Measurements from ENCODE around the gene TREH.
"Not testable (repeated sequence)": the region's sequence is repeated elsewhere in the genome, so short reads cannot be mapped to it uniquely, and the experiment has no call there.

Gene TREH

GRCh38 chr11:118615282-118615975, 64.0 kb downstream of the TREH start:
- DNase-seq: no peak

GRCh38 chr11:118614511-118614910, 64.9 kb downstream of the TREH start:
- DNase-seq: no peak

GRCh38 chr11:118612378-118612777, 67.1 kb downstream of the TREH start:
- no peak for DNase-seq

- DNase-seq: not testable (repeated sequence)
These were observed 68.0 kb downstream of the TREH start for GRCh38 chr11:118611433-118611795.

- DNase-seq: peak in 37 of 58 donors; percentile 19 to 85 (median 51)
These were observed 68.5 kb downstream of the TREH start for GRCh38 chr11:118610773-118611432.

- no peak for DNase-seq
These were observed 69.2 kb downstream of the TREH start for GRCh38 chr11:118610225-118610772.

GRCh38 chr11:118609380-118610224, 69.8 kb downstream of the TREH start:
- DNase-seq: peak in 46 of 58 donors; percentile 33 to 89 (median 66)

GRCh38 chr11:118608360-118609227, 70.9 kb downstream of the TREH start:
- peak in 44 of 58 donors; percentile 31 to 87 (median 51) for DNase-seq

GRCh38 chr11:118607401-118608359, 71.8 kb downstream of the TREH start, which contains the start of gene PHLDB1:
Gene PHLDB1, plus strand, starts transcription at chr11:118607615. Its CDS starts 6,222 bp downstream, at chr11:118613837.
- peak in 52 of 58 donors; percentile 40 to 93 (median 77) for DNase-seq
